Tongue (tissue), 2 donors: Measurements from ENCODE around the gene ZNF382. TPM values are rescaled to one million over a fixed set of nuclear protein-coding genes. Genes with fewer than 3 reads are reported as not detected.
"Not testable (repeated sequence)": the region's sequence is repeated elsewhere in the genome, so short reads cannot be mapped to it uniquely, and the experiment has no call there.

ENCODE experiments used
- DNase-seq: peaks from one replicate; pipeline ENCODE4 v3.0.0-alpha.2; 2015
- total RNA-seq: library from RNA; depleted of rRNA; stranded (reverse); fragments of >200 nt; gene quantifications from one replicate; pipeline ENCODE4 v1.2.3, GENCODE V29; 2014

ZNF382 gene
- 21.0 TPM for total RNA-seq

GRCh38 chr19:36605101-36605876 lies at the start of gene ZNF382:
ZNF382 (plus strand) TSS chr19:36605313; CDS start chr19:36609915, 4,602 bp downstream.
- DNase-seq: peak; percentile 92

- no peak for DNase-seq
Measured at GRCh38 chr19:36564391-36564790, 40.7 kb upstream of the ZNF382 start.

DNA sequence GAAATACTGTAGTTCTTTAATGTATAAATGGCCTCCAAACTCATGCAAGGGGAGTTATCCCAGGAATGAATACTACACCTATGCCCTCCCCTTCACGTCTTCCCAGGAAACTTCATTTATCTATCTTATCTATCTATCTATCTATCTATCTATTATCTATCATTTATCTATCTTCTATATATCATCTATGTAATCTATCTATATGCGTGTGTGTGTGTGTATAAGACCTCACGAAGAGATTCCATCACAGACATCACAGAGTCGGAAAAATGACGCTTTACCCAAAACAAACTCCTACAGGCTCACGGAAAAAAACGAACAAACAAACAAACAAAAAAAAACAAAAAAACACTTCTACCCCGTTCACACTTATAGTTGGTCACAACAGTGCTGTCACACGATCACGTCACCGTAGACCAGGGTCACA lies 32.5 kb upstream of the ZNF382 start:
- DNase-seq: no peak

DNA sequence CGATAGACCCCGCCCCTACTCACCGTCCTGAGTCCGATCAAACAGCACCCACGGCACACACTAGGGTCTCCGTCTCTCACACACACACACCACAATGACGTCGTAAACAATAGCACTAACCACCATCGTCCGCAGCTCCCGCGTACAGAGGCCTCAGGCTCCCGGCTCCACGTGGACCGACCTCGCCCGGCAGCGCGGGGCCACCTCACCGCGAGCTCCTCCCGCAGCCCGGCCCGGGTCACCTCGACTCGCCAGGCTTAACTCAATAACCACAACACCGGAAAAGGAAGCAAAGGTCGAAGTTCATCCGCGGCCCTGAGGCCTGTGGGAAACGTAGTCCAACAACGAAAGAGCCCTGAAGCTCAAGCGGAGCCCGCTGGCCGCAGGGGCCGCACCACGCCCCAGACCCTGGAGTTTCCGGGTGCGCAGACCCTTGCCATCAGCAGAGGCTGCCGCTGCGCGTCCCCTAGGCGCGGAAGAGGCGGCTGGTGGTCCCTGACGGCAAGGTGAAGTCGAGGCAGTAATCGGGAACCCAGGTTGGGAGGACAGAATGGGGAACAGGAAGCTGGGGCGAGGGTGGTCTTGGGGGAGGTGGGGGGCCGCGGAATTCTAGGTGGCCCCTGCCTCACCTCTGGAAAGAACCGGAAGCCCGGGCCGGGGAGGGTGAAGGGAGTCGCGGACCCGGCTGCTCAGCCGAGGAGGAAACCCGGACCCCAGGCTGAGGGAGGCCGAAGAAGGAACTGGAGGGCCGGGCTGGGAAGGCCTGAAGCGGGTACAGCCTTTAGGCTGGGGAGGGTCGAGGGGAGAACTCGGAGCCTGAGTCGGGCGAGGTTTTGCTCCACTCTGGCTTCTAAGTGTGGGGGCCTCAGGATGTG lies 31.9 kb upstream of the ZNF382 start, which contains the start of gene ZNF529:
Gene ZNF529 (minus strand): TSS at position 273 of the 875 bp plus-strand sequence. CDS start 946 bp downstream, outside the sequence.
- DNase-seq: peak; percentile 96

DNA sequence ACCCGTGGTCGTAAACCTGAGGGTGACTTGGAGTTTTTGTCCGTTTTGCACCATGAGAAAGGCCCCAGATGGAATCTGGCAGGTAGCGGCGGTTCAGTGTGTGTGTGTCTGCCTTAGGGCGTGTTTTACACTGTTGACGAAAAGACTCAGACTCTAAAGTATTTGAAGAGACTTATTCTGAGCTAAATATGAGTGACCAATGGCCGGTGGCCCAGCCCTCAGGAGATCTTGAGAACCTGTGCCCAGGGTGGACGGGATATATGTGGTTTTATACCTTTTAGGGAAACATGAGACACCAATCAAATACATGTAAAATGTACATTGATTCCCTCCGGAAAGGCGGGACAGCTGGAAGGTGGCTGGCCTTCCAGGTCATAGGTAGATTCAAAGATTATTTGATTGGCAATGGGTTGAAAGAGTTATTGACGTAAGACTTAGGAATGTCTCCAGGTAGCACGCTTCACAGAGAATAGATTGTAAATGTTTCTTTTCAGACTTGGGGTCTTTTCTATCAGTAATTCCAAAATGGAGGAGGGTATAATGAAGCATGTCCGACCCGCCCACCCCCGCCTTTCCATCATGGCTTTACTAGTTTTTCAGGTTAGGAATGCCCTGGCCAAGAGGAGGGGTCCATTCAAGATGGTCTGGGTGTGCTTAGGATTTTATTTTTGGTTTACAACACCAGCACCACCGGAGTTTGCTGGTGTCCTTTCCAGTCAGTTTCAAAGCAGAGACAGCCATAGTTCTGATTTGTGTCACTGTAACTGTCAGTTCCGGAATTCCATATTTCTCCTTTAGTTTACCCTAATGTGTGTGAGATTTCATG lies 31.0 kb upstream of the ZNF382 start:
- DNase-seq: peak; percentile 41

GRCh38 chr19:36574741-36575140 lies 30.4 kb upstream of the ZNF382 start:
- peak; percentile 2 for DNase-seq

- DNase-seq: no peak
Measured at GRCh38 chr19:36577271-36577996, 27.7 kb upstream of the ZNF382 start.

DNA sequence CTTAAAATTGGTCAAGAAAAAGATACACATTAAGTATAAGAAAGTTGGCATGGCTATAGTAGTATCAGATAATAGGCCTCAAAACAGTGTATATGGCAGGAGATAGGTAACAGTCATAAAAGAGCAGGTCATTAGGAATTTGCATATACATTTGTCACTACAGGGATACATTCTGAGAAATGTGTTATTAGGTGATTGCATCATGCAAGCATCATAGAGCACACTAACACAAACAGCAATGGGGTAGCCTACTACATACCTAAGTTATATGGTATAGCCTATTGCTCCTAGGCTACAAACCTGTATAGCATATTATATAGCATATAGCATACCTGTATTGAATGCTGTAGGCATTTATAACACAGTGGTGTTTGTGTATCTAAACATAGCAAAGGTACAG lies 25.9 kb upstream of the ZNF382 start:
- no peak for DNase-seq

DNA sequence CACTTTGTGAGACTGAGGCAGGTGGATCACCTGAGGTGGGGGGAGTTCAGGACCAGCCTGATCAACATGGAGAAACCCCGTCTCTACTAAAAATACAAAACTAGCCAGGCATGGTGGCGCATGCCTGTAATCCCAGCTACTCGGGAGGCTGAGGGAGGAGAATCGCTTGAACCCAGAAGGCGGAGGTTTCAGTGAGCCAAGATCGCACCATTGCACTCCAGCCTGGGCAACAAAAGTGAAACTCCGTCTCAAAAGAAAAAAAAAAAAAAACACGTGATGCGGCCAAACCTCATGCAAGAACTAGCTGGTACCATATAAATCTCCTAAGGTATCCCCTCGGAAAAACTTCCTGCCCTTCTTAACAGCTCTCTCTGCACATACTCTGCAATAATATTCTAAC lies 2.4 kb upstream of the ZNF382 start:
- not testable (repeated sequence) for DNase-seq

GRCh38 chr19:36604656-36605100 lies 435 bp upstream of the ZNF382 start:
- DNase-seq: peak; percentile 69

DNA sequence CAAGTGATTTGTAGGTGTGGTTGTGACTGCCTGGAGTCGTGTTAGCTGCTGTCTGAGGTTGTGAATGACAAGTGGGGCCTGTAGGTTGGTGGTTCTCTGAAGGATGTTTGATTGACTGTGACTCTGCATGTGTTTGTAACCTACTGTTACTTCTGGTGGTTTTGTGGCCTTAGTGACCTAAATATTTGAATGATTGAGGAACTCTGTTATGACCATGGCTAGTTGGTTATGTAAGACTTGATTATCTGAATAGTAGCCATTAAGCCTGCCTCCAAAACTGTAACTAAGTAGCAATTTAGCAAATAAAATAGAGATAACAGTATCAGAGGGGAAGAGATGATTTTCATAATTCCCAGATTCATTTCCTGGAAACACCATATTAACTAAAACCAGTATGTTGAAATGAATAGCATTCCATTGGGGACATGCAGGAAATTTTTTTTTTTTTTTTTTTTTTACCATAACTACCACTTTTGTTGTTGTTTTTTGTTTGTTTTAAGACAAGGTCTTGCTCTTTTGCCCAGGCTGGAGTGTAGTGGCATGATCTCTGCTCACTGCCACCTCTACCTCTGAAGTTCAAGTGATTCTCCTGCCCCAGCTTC lies 865 bp downstream of the ZNF382 start:
- DNase-seq: no peak

- no peak for DNase-seq
Measured at GRCh38 chr19:36627057-36627456, 21.9 kb downstream of the ZNF382 start.

DNA sequence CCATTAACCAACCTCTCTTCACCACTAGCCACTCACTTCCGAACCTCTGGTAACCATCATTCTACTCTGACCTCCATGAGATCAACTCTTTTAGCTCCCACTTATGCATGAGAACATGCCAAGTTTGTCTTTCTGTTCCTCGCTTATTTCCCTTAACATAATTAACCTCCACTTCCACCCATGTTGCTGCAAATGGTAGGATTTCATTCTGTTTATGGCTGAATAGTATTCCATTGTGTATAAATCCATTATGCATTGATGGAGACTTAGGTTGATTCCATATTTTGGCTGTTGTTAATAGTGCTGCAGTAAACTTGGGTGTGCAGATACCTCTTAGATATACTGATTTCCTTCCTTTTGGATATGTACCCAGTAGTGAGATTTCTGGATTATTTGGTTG lies 30.2 kb downstream of the ZNF382 start:
- DNase-seq: no peak

- no peak for DNase-seq
Measured at GRCh38 chr19:36638862-36639510, 33.9 kb downstream of the ZNF382 start.

- DNase-seq: no peak
Measured at GRCh38 chr19:36646746-36647145, 41.6 kb downstream of the ZNF382 start.

GRCh38 chr19:36652958-36653357 lies 47.8 kb downstream of the ZNF382 start:
- DNase-seq: no peak

GRCh38 chr19:36665832-36666231 lies 60.7 kb downstream of the ZNF382 start:
- no peak for DNase-seq

DNA sequence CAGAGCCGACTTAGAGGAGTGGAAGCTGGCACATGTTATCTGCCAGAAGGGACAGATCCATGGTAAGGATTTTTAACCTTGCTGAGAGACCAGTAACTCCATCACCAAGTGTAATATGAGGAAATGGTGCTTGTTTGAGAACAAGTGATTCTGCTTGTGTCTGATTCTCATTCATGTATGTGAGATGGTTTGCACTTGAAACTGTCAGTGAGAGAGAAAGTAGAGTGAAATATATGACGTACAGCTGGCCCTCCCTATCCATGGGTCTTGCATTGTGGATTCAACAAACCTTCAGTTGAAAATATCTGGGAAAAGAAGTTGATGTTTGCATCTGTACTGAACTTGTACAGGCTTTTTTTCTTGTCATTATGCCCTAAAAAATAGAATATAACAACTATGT lies 63.5 kb downstream of the ZNF382 start:
- DNase-seq: no peak

- DNase-seq: no peak
Measured at GRCh38 chr19:36672368-36672767, 67.3 kb downstream of the ZNF382 start.

DNA sequence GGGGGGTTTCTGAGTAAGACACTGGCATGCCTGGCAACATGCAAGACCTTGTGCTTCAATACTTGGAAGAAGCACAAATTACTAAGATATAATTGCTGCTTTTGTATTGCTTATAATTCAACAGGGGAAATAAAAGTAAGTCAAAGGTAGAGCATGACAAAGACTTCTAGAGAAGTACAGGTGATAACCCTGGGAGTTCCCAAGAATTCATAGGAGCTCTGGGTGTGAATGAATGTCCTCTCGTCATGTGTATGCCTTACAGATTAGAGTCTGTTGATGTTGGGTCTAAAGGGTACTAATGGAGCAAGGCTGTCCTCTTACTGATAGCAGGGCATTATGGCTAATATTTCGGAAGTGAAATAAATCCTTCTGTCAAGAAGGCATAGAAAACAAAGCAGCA lies 69.1 kb downstream of the ZNF382 start:
- no peak for DNase-seq

GRCh38 chr19:36679455-36679854 lies 74.3 kb downstream of the ZNF382 start:
- no peak for DNase-seq
